Testis (tissue), 3 donors: ENCODE results near the gene SMU1. TPM values are rescaled to one million over a fixed set of nuclear protein-coding genes. Genes with fewer than 3 reads are reported as not detected.

Experiments used
- DNase-seq: peaks from one replicate; pipeline ENCODE4 v3.0.0-alpha.2; 2019
- H3K27ac ChIP-seq, 2 donors: fragments of 200-600 bp; sonication (generic); one replicate each; pipeline ENCODE4 v1.5.1; 2019
- H3K27me3 ChIP-seq: fragments of 200-600 bp; sonication (generic); one replicate; pipeline ENCODE4 v1.5.1; 2019
- H3K36me3 ChIP-seq: fragments of 200-600 bp; sonication (generic); one replicate; pipeline ENCODE4 v1.5.1; 2017; ENCODE audit warnings: low read depth; ENCODE audit errors: missing control alignments
- H3K4me1 ChIP-seq: fragments of 200-600 bp; sonication (generic); one replicate; pipeline ENCODE4 v1.5.1; 2019
- H3K4me3 ChIP-seq, 2 donors: fragments of 200-600 bp; sonication (generic); one replicate each; pipeline ENCODE4 v1.5.1; 2017 to 2019
- H3K9me3 ChIP-seq: fragments of 200-600 bp; sonication (generic); one replicate; pipeline ENCODE4 v1.5.1; 2017
- POLR2A ChIP-seq: fragments of 450-650 bp; IDR thresholded peaks from one replicate; pipeline ENCODE4 v1.6.1; 2017; ENCODE audit warnings: antibody characterized with exemption, mild to moderate bottlenecking, moderate library complexity
- WGBS, 2 donors: methylation state at CpG; one replicate each; pipeline ENCODE4 v1.1.5; 2018; 5-methylcytosine and 5-hydroxymethylcytosine counted together
- intact Hi-C: fragments of 100-400 bp; cut with DNase I; formaldehyde crosslinking; loops from one replicate; pipeline ENCODE4 v1.15.1; 2023; ENCODE audit warnings: low total_unique reads
- polyA plus RNA-seq: library from polyadenylated mRNA; stranded (reverse); fragments of 350-450 nt; fragmentation: Illumina TruSeq; extraction: RNeasy Lipid Tissue Mini Kit (QIAGEN cat#74804); gene quantifications from one replicate; pipeline ENCODE4 v1.2.3, GENCODE V29; 2014; ENCODE audit warnings: low read depth, low replicate concordance; ENCODE audit not compliant: insufficient read depth
- total RNA-seq, 2 donors: library from RNA; depleted of rRNA; stranded (reverse); fragments of >200 nt; gene quantifications; one replicate each; pipeline ENCODE4 v1.2.3, GENCODE V29; 2016
- TF ChIP-seq, protein P1 (sequence below), 3 experiments: fragments of 450-650 bp in 2 of 3; fragments of 200-600 bp in 1 of 3; sonication (generic) in 1 of 3; IDR thresholded peaks; one replicate each; pipeline ENCODE4 v1.5.1; 2016 to 2019; ENCODE audit warnings: antibody characterized with exemption in 3 of 3, mild to moderate bottlenecking in 2 of 3, moderate library complexity in 1 of 3

SMU1 gene
- total and polyA plus RNA-seq, 3 donors from 2014 or later, result 16.2 to 17.1 (median 16.3) TPM

GRCh38 chr9:33123407-33124031, 47.0 kb upstream of the SMU1 start:
- Histone ChIP-seq H3K4me1 (peaks cover 23% of the 10 kb centered on the region), H3K36me3 (no peaks in the 10 kb centered on the region), H3K27me3 (no peaks in the 10 kb centered on the region), H3K27ac (peak overlapping the region in 1 of 2 donors; percentile 35), H3K9me3 (no peaks in the 10 kb centered on the region), H3K4me3 (no peak overlapping the region)
- TF ChIP-seq, protein P1, sequence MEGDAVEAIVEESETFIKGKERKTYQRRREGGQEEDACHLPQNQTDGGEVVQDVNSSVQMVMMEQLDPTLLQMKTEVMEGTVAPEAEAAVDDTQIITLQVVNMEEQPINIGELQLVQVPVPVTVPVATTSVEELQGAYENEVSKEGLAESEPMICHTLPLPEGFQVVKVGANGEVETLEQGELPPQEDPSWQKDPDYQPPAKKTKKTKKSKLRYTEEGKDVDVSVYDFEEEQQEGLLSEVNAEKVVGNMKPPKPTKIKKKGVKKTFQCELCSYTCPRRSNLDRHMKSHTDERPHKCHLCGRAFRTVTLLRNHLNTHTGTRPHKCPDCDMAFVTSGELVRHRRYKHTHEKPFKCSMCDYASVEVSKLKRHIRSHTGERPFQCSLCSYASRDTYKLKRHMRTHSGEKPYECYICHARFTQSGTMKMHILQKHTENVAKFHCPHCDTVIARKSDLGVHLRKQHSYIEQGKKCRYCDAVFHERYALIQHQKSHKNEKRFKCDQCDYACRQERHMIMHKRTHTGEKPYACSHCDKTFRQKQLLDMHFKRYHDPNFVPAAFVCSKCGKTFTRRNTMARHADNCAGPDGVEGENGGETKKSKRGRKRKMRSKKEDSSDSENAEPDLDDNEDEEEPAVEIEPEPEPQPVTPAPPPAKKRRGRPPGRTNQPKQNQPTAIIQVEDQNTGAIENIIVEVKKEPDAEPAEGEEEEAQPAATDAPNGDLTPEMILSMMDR (IDR thresholded peaks at IDR 0.05), result no peak
- no peak for TF ChIP-seq POLR2A
- no peak for DNase-seq
- intact Hi-C loops, result no loop called here
- WGBS, 2 donors, result 72 to 91% methylated on average over 6 to 8 of the region's 8 CpGs

DNA sequence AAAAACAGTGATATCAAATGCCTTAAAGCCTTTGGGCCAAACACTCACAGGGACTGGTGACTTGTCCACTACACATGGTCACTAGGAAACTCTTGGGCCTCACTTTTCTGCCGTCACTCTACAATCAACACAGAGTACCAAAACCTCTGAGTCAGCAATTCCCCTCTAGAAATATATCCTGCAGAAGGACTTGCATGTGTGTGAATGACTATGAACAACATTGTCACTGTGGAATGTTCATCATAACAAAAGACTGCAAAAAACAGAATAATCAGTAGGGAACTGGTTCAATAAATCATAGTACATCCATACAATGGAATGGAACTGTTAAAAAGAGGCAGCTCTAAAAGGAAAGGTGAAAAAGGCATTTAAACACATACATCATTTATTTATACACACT, 44.1 kb upstream of the SMU1 start:
- peaks cover 13% of the 10 kb centered on the region for H3K4me1 ChIP-seq
- WGBS, 2 donors, result 89 to 90% methylated on average over 1 of the region's 1 CpG
- no peak overlapping the region for H3K27ac ChIP-seq
- no peak for DNase-seq
- H3K36me3 ChIP-seq, result no peaks in the 10 kb centered on the region
- H3K27me3 ChIP-seq, result no peaks in the 10 kb centered on the region
- intact Hi-C loops, result no loop called here
- H3K9me3 ChIP-seq, result no peaks in the 10 kb centered on the region
- H3K4me3 ChIP-seq, result no peak overlapping the region
- TF ChIP-seq, protein P1 (IDR thresholded peaks at IDR 0.05), result no peak
- no peak for TF ChIP-seq POLR2A

- Histone ChIP-seq H3K27ac (no peak overlapping the region), H3K9me3 (no peaks in the 10 kb centered on the region), H3K4me3 (no peak overlapping the region), H3K27me3 (no peaks in the 10 kb centered on the region), H3K36me3 (no peaks in the 10 kb centered on the region), H3K4me1 (no peaks in the 10 kb centered on the region)
- WGBS, 2 donors, result 93% methylated on average over 4 of the region's 4 CpGs
- TF ChIP-seq, protein P1 (IDR thresholded peaks at IDR 0.05), result no peak
- no peak for TF ChIP-seq POLR2A
- intact Hi-C loops, result no loop called here
- DNase-seq, result no peak
These were observed 41.3 kb upstream of the SMU1 start for GRCh38 chr9:33117796-33118195.

- no peak for TF ChIP-seq POLR2A
- TF ChIP-seq, protein P1 (IDR thresholded peaks at IDR 0.05), result no peak
- no peak for DNase-seq
- H3K4me1 ChIP-seq, result no peaks in the 10 kb centered on the region
- H3K27me3 ChIP-seq, result no peaks in the 10 kb centered on the region
- intact Hi-C loops, result no loop called here
- H3K27ac ChIP-seq, result peak overlapping the region; percentile 19 to 34
- no peaks in the 10 kb centered on the region for H3K36me3 ChIP-seq
- no peak overlapping the region for H3K4me3 ChIP-seq
- no peaks in the 10 kb centered on the region for H3K9me3 ChIP-seq
- 21 to 50% methylated on average over 1 of the region's 1 CpG for WGBS, 2 donors
These were observed 40.8 kb upstream of the SMU1 start for GRCh38 chr9:33117306-33117705.

DNA sequence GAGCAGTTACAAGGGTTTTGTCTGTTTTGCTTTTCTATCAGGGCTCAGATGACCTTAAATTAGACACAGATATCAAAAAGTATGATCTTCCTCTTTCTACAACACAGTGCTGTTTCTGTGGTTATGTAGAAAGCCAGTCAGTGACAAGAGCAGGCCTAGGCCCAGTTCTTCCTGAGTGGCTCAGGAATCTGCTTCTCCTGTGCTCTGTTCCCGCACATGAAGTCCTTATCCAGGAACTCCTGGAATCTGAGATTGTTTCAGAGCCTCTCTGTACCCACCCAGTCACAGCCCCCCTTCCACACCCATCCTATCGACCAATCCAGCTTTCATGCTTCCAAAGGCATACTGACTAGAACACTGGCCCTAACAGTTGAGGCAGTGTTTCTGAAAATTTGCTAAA, 40.4 kb upstream of the SMU1 start:
- Histone ChIP-seq H3K4me3 (no peak overlapping the region), H3K27me3 (no peaks in the 10 kb centered on the region), H3K4me1 (no peaks in the 10 kb centered on the region), H3K27ac (peak overlapping the region; percentile 19 to 34), H3K9me3 (no peaks in the 10 kb centered on the region), H3K36me3 (no peaks in the 10 kb centered on the region)
- no peak for TF ChIP-seq POLR2A
- TF ChIP-seq, protein P1 (IDR thresholded peaks at IDR 0.05), result no peak
- no peak for DNase-seq
- 24 to 50% methylated on average over 2 of the region's 2 CpGs for WGBS, 2 donors
- intact Hi-C loops, result no loop called here
